ENCODE data around the gene CDX1.

CDX1 gene

GRCh38 chr5:150166650-150167511 lies at the start of gene CDX1:
Gene CDX1 (plus strand): TSS chr5:150166778. CDS start chr5:150166877, 99 bp downstream.
- no peak for DNase-seq

GRCh38 chr5:150117945-150118560 lies 48.5 kb upstream of the CDX1 start:
- peak in 1 of 2 donors; percentile 9 for DNase-seq

- peak in 1 of 2 donors; percentile 6 for DNase-seq
Measured at GRCh38 chr5:150118561-150119229, 47.9 kb upstream of the CDX1 start.

- DNase-seq = peak in 1 of 2 donors; percentile 9
Measured at GRCh38 chr5:150119421-150120061, 47.0 kb upstream of the CDX1 start.

GRCh38 chr5:150120062-150120441 lies 46.5 kb upstream of the CDX1 start:
- DNase-seq = peak in 1 of 2 donors; percentile 5

GRCh38 chr5:150120617-150121447 lies 45.7 kb upstream of the CDX1 start:
- no peak for DNase-seq

GRCh38 chr5:150121448-150122157 lies 45.0 kb upstream of the CDX1 start:
- no peak for DNase-seq

- DNase-seq = peak; percentile 14 to 51
Measured at GRCh38 chr5:150122158-150122510, 44.4 kb upstream of the CDX1 start.

- DNase-seq = no peak
Measured at GRCh38 chr5:150122536-150123481, 43.8 kb upstream of the CDX1 start.

- DNase-seq = peak in 1 of 2 donors; percentile 7
Measured at GRCh38 chr5:150123542-150123941, 43.0 kb upstream of the CDX1 start.

GRCh38 chr5:150124111-150124557 lies 42.4 kb upstream of the CDX1 start:
- peak in 1 of 2 donors; percentile 34 for DNase-seq

- DNase-seq = no peak
Measured at GRCh38 chr5:150124596-150124995, 42.0 kb upstream of the CDX1 start.

- no peak for DNase-seq
Measured at GRCh38 chr5:150125334-150125733, 41.2 kb upstream of the CDX1 start.

GRCh38 chr5:150126199-150126920 lies 40.2 kb upstream of the CDX1 start:
- no peak for DNase-seq

GRCh38 chr5:150126921-150127265 lies 39.7 kb upstream of the CDX1 start:
- no peak for DNase-seq

- no peak for DNase-seq
Measured at GRCh38 chr5:150129454-150129812, 37.1 kb upstream of the CDX1 start.

GRCh38 chr5:150129813-150130492 lies 36.6 kb upstream of the CDX1 start:
- DNase-seq = peak; percentile 42 to 55

GRCh38 chr5:150130493-150130922 lies 36.1 kb upstream of the CDX1 start:
- DNase-seq = no peak

GRCh38 chr5:150131461-150131860 lies 35.1 kb upstream of the CDX1 start:
- DNase-seq = no peak

Measured in CD4-positive, alpha-beta T cell treated with Interleukin-4 for 1 hour (primary cell).